Activated naive CD4-positive, alpha-beta T cell treated with anti-CD3 and anti-CD28 coated beads, Interleukin-2, amount 10 ng/mL, durations not matched to agents 7 days and 5 days (primary cell): ENCODE results near the gene SEMA4C.
A peak's percentile ranks its signal among the peaks of the same experiment; 100 is the strongest.

Experiments used
- CTCF ChIA-PET: fragments of 350-600 bp; sonication (Branson Sonifier 250); formaldehyde crosslinking; loops from one replicate; lab custom pipeline; 2021; ENCODE audit warnings: antibody characterized with exemption; lab: Charles Lee
- DNase-seq: peaks from one replicate; pipeline ENCODE4 v3.0.0-alpha.2; 2020
- H3K27ac Mint-ChIP-seq: one replicate; pipeline ENCODE4 v1.8.0; 2021; ENCODE audit warnings: mild to moderate bottlenecking, moderate library complexity, mixed read lengths
- H3K27me3 Mint-ChIP-seq: one replicate; pipeline ENCODE4 v1.8.0; 2021; ENCODE audit warnings: mild to moderate bottlenecking, mixed read lengths
- H3K36me3 Mint-ChIP-seq: one replicate; pipeline ENCODE4 v1.8.0; 2021; ENCODE audit warnings: mixed read lengths
- H3K4me1 Mint-ChIP-seq: one replicate; pipeline ENCODE4 v1.8.0; 2021; ENCODE audit warnings: mixed read lengths
- H3K4me3 Mint-ChIP-seq: one replicate; pipeline ENCODE4 v1.8.0; 2021; ENCODE audit warnings: mild to moderate bottlenecking, moderate library complexity, mixed read lengths
- H3K9me3 Mint-ChIP-seq: one replicate; pipeline ENCODE4 v1.8.0; 2021; ENCODE audit warnings: mixed read lengths

Gene SEMA4C

GRCh38 chr2:96872591-96873349, 2.9 kb upstream of the SEMA4C start:
- Mint-ChIP-seq H3K36me3 (peaks cover 3% of the 10 kb centered on the region), H3K27ac (no peak overlapping the region), H3K27me3 (peaks cover 75% of the 10 kb centered on the region), H3K9me3 (no peaks in the 10 kb centered on the region), H3K4me3 (no peak overlapping the region), H3K4me1 (peaks cover 25% of the 10 kb centered on the region)
- no peak for DNase-seq
- CTCF ChIA-PET = interaction anchor here (0.6 to 1.6 kb wide), 2 partner anchors 15 to 78 kb away, joined by 3 to 7 read pairs; partner anchors contain the start of gene ANKRD39

- H3K9me3 Mint-ChIP-seq = no peaks in the 10 kb centered on the region
- peaks cover 61% of the 10 kb centered on the region for H3K27me3 Mint-ChIP-seq
- peaks cover 16% of the 10 kb centered on the region for H3K36me3 Mint-ChIP-seq
- peaks cover 40% of the 10 kb centered on the region for H3K4me1 Mint-ChIP-seq
- peak; percentile 81 for DNase-seq
- peak overlapping the region; percentile 80 for H3K4me3 Mint-ChIP-seq
- CTCF ChIA-PET = interaction anchor here (1.0 to 1.4 kb wide), 5 partner anchors 12 to 85 kb away, joined by 3 to 7 read pairs (median 4); no protein-coding TSS in a partner anchor
- H3K27ac Mint-ChIP-seq = peak overlapping the region; percentile 86
Observed at GRCh38 chr2:96870626-96871255, 861 bp upstream of the SEMA4C start.

- Mint-ChIP-seq H3K9me3 (no peaks in the 10 kb centered on the region), H3K36me3 (peaks cover 21% of the 10 kb centered on the region), H3K4me3 (peak overlapping the region; percentile 85), H3K27ac (no peak overlapping the region), H3K4me1 (peaks cover 42% of the 10 kb centered on the region), H3K27me3 (peaks cover 47% of the 10 kb centered on the region)
- CTCF ChIA-PET = interaction anchor here (1.0 to 4.4 kb wide), 4 partner anchors 12 to 90 kb away, joined by 3 to 30 read pairs (median 15); partner anchors contain the start of gene ANKRD39
- no peak for DNase-seq
Observed at GRCh38 chr2:96869281-96869821, 529 bp downstream of the SEMA4C start.

DNA sequence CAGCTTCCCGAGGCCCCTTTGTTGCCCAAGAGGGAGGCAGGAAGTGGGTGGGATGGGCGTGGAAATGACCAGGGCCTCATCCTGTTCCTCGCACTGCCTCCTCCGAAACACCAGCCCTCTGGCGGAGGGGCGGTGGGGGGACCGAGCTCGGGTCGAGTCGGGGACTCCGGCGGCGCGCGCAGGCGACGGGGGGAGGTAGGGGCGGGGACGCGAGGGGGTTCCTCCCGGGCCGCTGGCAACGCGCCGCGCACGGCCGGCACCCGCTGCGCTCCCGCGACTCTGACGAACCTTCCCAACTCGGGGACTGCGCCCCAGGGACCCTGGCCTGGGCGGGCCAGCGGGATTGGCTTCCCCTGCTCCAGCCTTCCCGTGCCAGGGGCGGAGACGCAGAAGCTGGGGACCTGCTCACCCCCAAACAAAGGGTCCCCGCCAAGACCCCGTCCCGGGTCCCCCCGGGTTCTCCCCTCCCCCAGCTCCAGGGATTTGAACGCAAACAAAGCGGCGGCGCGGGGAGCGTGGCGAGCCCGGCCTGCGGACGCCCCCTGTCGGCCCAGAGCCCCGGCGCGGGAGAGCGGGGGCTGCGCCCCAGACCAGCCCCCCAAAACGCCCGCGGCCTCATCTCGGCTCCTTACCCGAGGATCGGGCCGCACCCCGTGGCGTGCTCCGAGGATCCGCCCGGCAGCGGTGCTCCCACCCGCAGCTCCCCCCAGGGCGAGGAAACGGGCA, 1.2 kb downstream of the SEMA4C start:
- DNase-seq = peak; percentile 83
- H3K4me1 Mint-ChIP-seq = peaks cover 39% of the 10 kb centered on the region
- H3K27ac Mint-ChIP-seq = peak overlapping the region; percentile 84
- H3K4me3 Mint-ChIP-seq = peak overlapping the region; percentile 85
- CTCF ChIA-PET = interaction anchor here (0.7 to 4.4 kb wide), 6 partner anchors 9 to 91 kb away, joined by 3 to 30 read pairs (median 4); partner anchors contain the start of gene ANKRD39
- H3K36me3 Mint-ChIP-seq = peaks cover 21% of the 10 kb centered on the region
- H3K27me3 Mint-ChIP-seq = peaks cover 41% of the 10 kb centered on the region
- no peaks in the 10 kb centered on the region for H3K9me3 Mint-ChIP-seq

GRCh38 chr2:96867756-96868554, 1.9 kb downstream of the SEMA4C start:
- Mint-ChIP-seq H3K4me3 (peak overlapping the region; percentile 85), H3K4me1 (peaks cover 44% of the 10 kb centered on the region), H3K27me3 (peaks cover 33% of the 10 kb centered on the region), H3K27ac (peak overlapping the region; percentile 84), H3K9me3 (no peaks in the 10 kb centered on the region), H3K36me3 (peaks cover 26% of the 10 kb centered on the region)
- DNase-seq = no peak
- CTCF ChIA-PET = interaction anchor here (0.7 to 4.4 kb wide), 6 partner anchors 9 to 95 kb away, joined by 3 to 30 read pairs (median 4); partner anchors contain the start of gene ANKRD39

DNA sequence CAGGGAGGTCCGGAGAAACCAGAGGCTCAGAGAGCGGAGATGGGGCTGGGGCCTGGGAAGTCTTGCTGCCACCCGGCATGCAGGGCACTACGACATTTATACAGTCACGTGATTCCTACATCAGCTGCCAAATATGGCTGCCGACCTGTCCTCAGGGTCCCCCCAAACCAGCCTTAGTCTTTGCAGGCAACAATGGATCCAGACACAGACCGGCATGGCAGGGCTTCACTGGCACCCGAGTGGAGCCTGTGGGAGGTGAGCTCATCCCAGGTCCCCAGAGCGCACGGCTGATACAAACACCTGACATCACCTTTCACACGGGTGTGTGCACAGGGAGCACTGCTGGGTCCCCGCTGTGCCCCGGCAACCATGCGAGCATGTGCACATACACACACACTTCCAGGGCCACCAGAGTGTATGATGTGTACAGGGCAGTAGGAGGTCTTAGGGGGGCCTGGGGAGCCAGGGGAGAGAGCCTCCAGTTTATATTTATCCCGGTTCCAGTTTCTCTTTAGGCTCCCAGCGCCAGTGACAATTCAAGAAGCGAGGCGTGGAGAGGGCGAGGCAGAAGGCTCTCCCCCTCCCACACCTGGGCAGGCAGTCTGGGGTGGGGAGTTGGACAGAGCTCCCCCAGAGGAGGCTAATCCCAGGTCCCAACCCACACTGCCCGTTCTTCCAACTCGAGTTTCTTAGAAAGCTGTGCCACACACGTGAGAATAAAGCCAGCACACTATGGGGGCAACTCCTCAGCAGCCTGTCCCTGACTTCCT, 2.7 kb downstream of the SEMA4C start:
- Mint-ChIP-seq H3K9me3 (no peaks in the 10 kb centered on the region), H3K27me3 (peaks cover 25% of the 10 kb centered on the region), H3K27ac (peak overlapping the region; percentile 84), H3K36me3 (peaks cover 29% of the 10 kb centered on the region), H3K4me1 (peaks cover 45% of the 10 kb centered on the region), H3K4me3 (peak overlapping the region; percentile 85)
- no peak for DNase-seq
- CTCF ChIA-PET = interaction anchor here (1.0 to 4.4 kb wide), 4 partner anchors 9 to 245 kb away, joined by 3 to 30 read pairs (median 14); partner anchors contain the start of gene ANKRD39

- H3K36me3 Mint-ChIP-seq = peaks cover 33% of the 10 kb centered on the region
- H3K4me3 Mint-ChIP-seq = peak overlapping the region; percentile 85
- DNase-seq = no peak
- no peak overlapping the region for H3K27ac Mint-ChIP-seq
- peaks cover 49% of the 10 kb centered on the region for H3K4me1 Mint-ChIP-seq
- H3K9me3 Mint-ChIP-seq = no peaks in the 10 kb centered on the region
- CTCF ChIA-PET = interaction anchor here (1.0 to 4.4 kb wide), 3 partner anchors 9 to 245 kb away, joined by 4 to 30 read pairs (median 25); partner anchors contain the start of gene ANKRD39
- peaks cover 20% of the 10 kb centered on the region for H3K27me3 Mint-ChIP-seq
Observed at GRCh38 chr2:96866586-96866985, 3.3 kb downstream of the SEMA4C start.

GRCh38 chr2:96866149-96866548, 3.7 kb downstream of the SEMA4C start:
- no peak overlapping the region for H3K4me3 Mint-ChIP-seq
- H3K36me3 Mint-ChIP-seq = peaks cover 38% of the 10 kb centered on the region
- CTCF ChIA-PET = interaction anchor here (3.8 to 4.4 kb wide), 2 partner anchors 8 to 85 kb away, joined by 25 to 30 read pairs; partner anchors contain the start of gene ANKRD39
- H3K27ac Mint-ChIP-seq = no peak overlapping the region
- H3K9me3 Mint-ChIP-seq = no peaks in the 10 kb centered on the region
- no peak for DNase-seq
- H3K4me1 Mint-ChIP-seq = peaks cover 46% of the 10 kb centered on the region
- H3K27me3 Mint-ChIP-seq = peaks cover 15% of the 10 kb centered on the region

GRCh38 chr2:96865654-96866053, 4.2 kb downstream of the SEMA4C start:
- Mint-ChIP-seq H3K9me3 (no peaks in the 10 kb centered on the region), H3K27ac (peak overlapping the region; percentile 37)
- CTCF ChIA-PET = interaction anchor here (4.4 kb wide), 1 partner anchor 8 kb away, joined by 30 read pairs; the partner anchor contains the start of gene ANKRD39

DNA sequence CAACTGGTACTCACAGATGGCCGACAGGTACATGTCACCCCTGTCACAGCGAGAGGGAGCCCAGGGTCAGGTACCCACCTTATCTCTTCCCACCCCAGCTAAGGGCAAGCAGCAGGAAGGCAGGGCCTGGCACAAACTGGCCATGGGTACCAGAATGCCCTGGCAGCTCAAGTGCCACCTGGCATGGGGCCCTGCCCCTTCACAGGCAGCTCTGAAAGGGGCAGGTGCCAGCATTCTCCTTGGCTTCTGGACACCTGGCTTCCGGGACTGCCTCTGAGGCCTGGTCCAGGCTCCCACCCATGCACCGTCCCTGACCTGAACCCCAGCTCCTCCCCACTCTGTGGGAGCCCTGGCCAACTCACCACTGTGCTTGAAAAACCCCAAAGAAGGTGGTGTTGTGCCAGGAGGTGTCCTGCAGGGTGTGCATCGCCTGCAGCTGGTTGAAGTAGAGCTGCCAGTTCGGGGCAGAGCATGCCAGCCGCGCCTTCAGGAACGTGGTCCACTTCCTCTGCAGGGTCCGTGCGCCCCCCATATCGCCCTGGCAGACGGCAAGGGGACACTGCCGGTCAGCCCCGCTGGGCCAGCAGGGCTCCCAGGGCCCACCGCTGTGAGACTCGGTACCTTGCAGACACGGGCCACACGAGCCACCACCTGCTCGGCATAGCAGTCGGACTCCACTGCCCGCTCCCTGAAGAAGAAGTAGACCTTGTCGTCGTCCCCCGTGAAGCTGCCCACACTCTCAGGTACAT, 5.4 kb downstream of the SEMA4C start:
- Mint-ChIP-seq H3K27ac (no peak overlapping the region), H3K9me3 (no peaks in the 10 kb centered on the region), H3K27me3 (peaks cover 4% of the 10 kb centered on the region), H3K4me3 (no peak overlapping the region), H3K4me1 (peaks cover 48% of the 10 kb centered on the region), H3K36me3 (peaks cover 46% of the 10 kb centered on the region)
- CTCF ChIA-PET = interaction anchor here (1.0 to 1.6 kb wide), 3 partner anchors 87 to 92 kb away, joined by 3 to 19 read pairs (median 3); no protein-coding TSS in a partner anchor
- DNase-seq = no peak

More at GRCh38 chr2:96865654-96866053, 4.2 kb downstream of the SEMA4C start:
- Mint-ChIP-seq H3K27me3 (peaks cover 10% of the 10 kb centered on the region), H3K4me3 (no peak overlapping the region), H3K4me1 (peaks cover 41% of the 10 kb centered on the region), H3K36me3 (peaks cover 39% of the 10 kb centered on the region)
- DNase-seq = no peak

DNA sequence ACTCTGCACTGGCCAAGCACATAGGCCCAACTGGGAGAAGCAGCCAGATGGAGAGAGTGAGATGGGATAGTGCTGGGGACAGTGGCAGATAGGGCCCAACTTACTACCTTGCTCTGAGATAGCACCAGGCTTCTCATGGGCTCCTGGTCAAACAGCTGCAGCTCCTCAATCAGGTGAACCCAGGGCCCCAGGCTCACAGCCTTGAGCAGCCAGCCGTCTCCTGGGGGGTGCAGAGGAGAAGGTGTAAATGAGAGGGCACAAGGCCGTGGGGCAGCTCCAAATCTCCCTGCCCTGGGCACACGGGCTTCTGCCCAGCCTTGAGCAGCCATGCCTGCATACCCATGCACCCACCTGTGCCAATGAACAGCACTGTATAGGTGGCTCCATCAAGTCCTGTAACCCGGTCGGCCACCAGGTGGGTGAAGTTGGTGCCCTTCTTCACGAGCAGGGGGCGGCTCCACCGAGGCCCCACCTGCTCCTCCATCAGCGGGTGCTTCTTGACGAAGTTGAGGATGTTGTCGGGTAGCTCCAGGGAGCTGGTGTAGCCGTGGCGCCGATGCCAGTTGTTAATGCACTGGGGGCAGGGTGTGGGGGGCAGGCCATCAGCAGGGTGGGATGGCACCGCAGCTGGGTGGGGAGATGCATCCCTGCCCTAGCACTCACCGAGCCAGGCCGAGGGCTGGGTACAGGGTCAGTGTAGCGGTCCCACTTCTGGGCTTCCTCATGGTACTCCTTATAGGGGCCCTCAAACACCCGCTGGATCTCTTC, 6.1 kb downstream of the SEMA4C start:
- Mint-ChIP-seq H3K36me3 (peaks cover 46% of the 10 kb centered on the region), H3K27me3 (peaks cover 4% of the 10 kb centered on the region), H3K27ac (no peak overlapping the region), H3K9me3 (no peaks in the 10 kb centered on the region), H3K4me3 (no peak overlapping the region), H3K4me1 (peaks cover 56% of the 10 kb centered on the region)
- no peak for DNase-seq
- CTCF ChIA-PET = interaction anchor here (1.2 to 1.6 kb wide), 3 partner anchors 88 to 94 kb away, joined by 3 to 19 read pairs (median 3); no protein-coding TSS in a partner anchor
